ENCODE measurements around the gene MFSD6L. TPM values are rescaled to one million over a fixed set of nuclear protein-coding genes. Genes with fewer than 3 reads are reported as not detected.

The MFSD6L gene
- total and polyA plus RNA-seq, 2 experiments from 2014 or later, result not detected

DNA sequence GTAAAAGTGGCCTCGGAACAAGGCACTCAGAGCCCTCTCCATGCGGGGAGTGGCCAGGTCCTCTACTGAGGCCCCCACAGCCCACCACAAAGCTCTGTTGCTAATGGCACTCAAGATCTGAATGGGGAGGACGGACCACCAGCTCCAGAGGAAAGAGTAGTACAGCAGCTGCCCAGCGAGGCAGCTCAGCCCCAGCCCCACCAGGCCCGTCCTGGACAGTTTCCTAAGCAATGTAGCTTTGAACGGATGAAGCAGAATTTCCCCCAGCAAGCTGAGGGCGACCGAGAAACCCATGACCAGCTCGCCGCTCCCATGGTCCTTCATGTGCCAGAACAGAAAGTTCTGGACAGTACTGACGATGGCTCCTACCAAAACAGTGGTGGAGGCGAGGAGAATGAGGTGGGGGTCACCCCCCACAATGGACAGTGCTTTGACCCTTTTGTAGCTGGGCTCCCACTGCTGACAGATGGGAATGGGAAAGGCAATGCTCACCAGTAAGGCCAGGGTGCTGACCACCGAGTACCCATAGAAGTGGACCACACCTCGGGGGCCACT is 1.5 kb downstream of the MFSD6L start:
- TF ChIP-seq, protein P1, sequence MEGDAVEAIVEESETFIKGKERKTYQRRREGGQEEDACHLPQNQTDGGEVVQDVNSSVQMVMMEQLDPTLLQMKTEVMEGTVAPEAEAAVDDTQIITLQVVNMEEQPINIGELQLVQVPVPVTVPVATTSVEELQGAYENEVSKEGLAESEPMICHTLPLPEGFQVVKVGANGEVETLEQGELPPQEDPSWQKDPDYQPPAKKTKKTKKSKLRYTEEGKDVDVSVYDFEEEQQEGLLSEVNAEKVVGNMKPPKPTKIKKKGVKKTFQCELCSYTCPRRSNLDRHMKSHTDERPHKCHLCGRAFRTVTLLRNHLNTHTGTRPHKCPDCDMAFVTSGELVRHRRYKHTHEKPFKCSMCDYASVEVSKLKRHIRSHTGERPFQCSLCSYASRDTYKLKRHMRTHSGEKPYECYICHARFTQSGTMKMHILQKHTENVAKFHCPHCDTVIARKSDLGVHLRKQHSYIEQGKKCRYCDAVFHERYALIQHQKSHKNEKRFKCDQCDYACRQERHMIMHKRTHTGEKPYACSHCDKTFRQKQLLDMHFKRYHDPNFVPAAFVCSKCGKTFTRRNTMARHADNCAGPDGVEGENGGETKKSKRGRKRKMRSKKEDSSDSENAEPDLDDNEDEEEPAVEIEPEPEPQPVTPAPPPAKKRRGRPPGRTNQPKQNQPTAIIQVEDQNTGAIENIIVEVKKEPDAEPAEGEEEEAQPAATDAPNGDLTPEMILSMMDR (IDR thresholded peaks at IDR 0.05; ENCODE audit: low read depth, low read length), result no peak
- peaks cover 3% of the 10 kb centered on the region for H3K4me1 ChIP-seq (ENCODE audit: low read depth)

GRCh38 chr17:8794636-8795035 is 4.5 kb downstream of the MFSD6L start:
- peaks cover under 1% of the 10 kb centered on the region for H3K4me1 ChIP-seq (ENCODE audit: low read depth)
- TF ChIP-seq, protein P1 (IDR thresholded peaks at IDR 0.05; ENCODE audit: low read depth, low read length), result no peak
- peaks cover 33% of the 10 kb centered on the region for H3K27me3 ChIP-seq

More for the DNA sequence above, 1.5 kb downstream of the MFSD6L start:
- Histone ChIP-seq H3K27ac (no peak overlapping the region), H3K27me3 (peaks cover 33% of the 10 kb centered on the region), H3K36me3 (no peaks in the 10 kb centered on the region), H3K4me3 (no peak overlapping the region), H3K9me3 (ENCODE audit: low read depth) (no peaks in the 10 kb centered on the region)
- DNase-seq (ENCODE audit: low read depth in 1 of 2, low spot score in 1 of 2), result no peak

DNA sequence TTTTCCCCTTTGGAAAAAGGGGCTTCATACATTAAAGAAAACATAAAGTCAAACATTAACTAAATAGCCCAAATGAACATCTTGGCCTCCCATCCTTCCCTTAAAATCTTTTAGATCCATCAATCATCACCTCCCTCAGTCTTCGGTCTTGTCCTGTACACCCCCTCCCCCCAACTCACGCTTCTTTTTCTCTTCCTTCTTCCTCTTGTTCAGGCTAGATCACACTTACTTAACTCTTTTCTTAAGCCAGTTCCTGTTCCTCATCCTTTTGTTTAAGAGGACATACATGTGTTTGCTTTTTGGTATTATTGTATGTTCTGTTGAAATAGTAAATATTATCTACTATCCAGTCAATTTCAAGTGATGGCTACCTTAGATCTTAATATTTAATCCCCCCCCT is 5.5 kb downstream of the MFSD6L start:
- no peaks in the 10 kb centered on the region for H3K4me1 ChIP-seq (ENCODE audit: low read depth)
- H3K36me3 ChIP-seq, result no peaks in the 10 kb centered on the region
- no peak overlapping the region for H3K4me3 ChIP-seq
- H3K27ac ChIP-seq, result no peak overlapping the region
- no peaks in the 10 kb centered on the region for H3K9me3 ChIP-seq (ENCODE audit: low read depth)
- peaks cover 26% of the 10 kb centered on the region for H3K27me3 ChIP-seq
- DNase-seq (ENCODE audit: low read depth in 1 of 2, low spot score in 1 of 2), result no peak
- TF ChIP-seq, protein P1 (IDR thresholded peaks at IDR 0.05; ENCODE audit: low read depth, low read length), result no peak

More at GRCh38 chr17:8794636-8795035, 4.5 kb downstream of the MFSD6L start:
- H3K27ac ChIP-seq, result no peak overlapping the region
- no peak overlapping the region for H3K4me3 ChIP-seq
- no peaks in the 10 kb centered on the region for H3K36me3 ChIP-seq
- peak in 1 of 2 donors; percentile 10 for DNase-seq (ENCODE audit: low read depth in 1 of 2, low spot score in 1 of 2)
- no peaks in the 10 kb centered on the region for H3K9me3 ChIP-seq (ENCODE audit: low read depth)

GRCh38 chr17:8792646-8793045 is 6.5 kb downstream of the MFSD6L start:
- no peak for DNase-seq (ENCODE audit: low read depth in 1 of 2, low spot score in 1 of 2)
- Histone ChIP-seq H3K4me3 (no peak overlapping the region), H3K27me3 (peaks cover 16% of the 10 kb centered on the region), H3K9me3 (ENCODE audit: low read depth) (no peaks in the 10 kb centered on the region), H3K4me1 (ENCODE audit: low read depth) (no peaks in the 10 kb centered on the region), H3K27ac (no peak overlapping the region), H3K36me3 (no peaks in the 10 kb centered on the region)
- TF ChIP-seq, protein P1 (IDR thresholded peaks at IDR 0.05; ENCODE audit: low read depth, low read length), result no peak

DNA sequence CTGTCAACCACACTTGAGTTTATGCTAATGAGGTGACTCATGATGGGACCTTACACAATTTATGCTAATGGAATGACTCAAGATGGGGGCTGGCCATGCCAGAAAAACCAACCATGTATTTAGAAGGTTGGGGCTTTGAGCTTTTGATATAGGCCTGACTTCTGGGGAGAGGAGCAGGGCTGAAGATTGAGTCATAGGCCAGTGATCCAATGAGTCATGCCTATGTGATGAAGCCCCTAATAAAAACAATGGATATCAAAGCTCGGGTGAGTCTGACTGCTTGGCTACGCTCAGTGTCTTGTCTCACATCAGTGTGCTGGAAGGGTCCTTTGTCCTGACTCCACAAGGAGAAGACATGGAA is 7.3 kb downstream of the MFSD6L start:
- H3K27ac ChIP-seq, result no peak overlapping the region
- H3K4me1 ChIP-seq (ENCODE audit: low read depth), result no peaks in the 10 kb centered on the region
- DNase-seq (ENCODE audit: low read depth in 1 of 2, low spot score in 1 of 2), result peak in 1 of 2 donors; percentile 41
- H3K9me3 ChIP-seq (ENCODE audit: low read depth), result no peaks in the 10 kb centered on the region
- TF ChIP-seq, protein P1 (IDR thresholded peaks at IDR 0.05; ENCODE audit: low read depth, low read length), result no peak
- peaks cover 9% of the 10 kb centered on the region for H3K27me3 ChIP-seq
- no peaks in the 10 kb centered on the region for H3K36me3 ChIP-seq
- H3K4me3 ChIP-seq, result no peak overlapping the region

Measured in cardiac muscle cell (in vitro differentiated cells and primary cell).